Endometrial microvascular endothelial cells (primary cell): Measurements from ENCODE around the gene ADAMTS17. TPM values are rescaled to one million over a fixed set of nuclear protein-coding genes. Genes with fewer than 3 reads are reported as not detected.

ENCODE experiments used
- in situ Hi-C: cut with HindIII; loops from 2 replicates; pipeline ENCODE4 v1.10.0; 2017; ENCODE audit warnings: low sequenced_read_pairs, low pct_unique_long_range_greater_than_20kb; ENCODE audit errors: inconsistent ontology term
- total RNA-seq: library from RNA; depleted of rRNA; stranded (reverse); fragments of >200 nt; gene quantifications from one replicate; pipeline ENCODE4 v1.2.3, GENCODE V29; 2015; ENCODE audit errors: inconsistent ontology term

ADAMTS17 gene
- total RNA-seq, 1 donor from 2014 or later, result not detected

GRCh38 chr15:100034191-100034590 lies 307.6 kb downstream of the ADAMTS17 start:
- in situ Hi-C loops, result no loop called here

GRCh38 chr15:100033140-100033857 lies 308.5 kb downstream of the ADAMTS17 start:
- in situ Hi-C loops, result no loop called here

- in situ Hi-C loops, result no loop called here
Measured at GRCh38 chr15:100032358-100033085, 309.3 kb downstream of the ADAMTS17 start.

- in situ Hi-C loops, result no loop called here
Measured at GRCh38 chr15:100031665-100032357, 310.0 kb downstream of the ADAMTS17 start.

GRCh38 chr15:100030586-100031229 lies 311.1 kb downstream of the ADAMTS17 start:
- in situ Hi-C loops, result no loop called here

GRCh38 chr15:100029868-100030479 lies 311.8 kb downstream of the ADAMTS17 start:
- in situ Hi-C loops, result no loop called here

- in situ Hi-C loops, result no loop called here
Measured at GRCh38 chr15:100029045-100029444, 312.7 kb downstream of the ADAMTS17 start.

- in situ Hi-C loops, result no loop called here
Measured at GRCh38 chr15:100026041-100026440, 315.7 kb downstream of the ADAMTS17 start.

GRCh38 chr15:100022806-100023205 lies 319.0 kb downstream of the ADAMTS17 start:
- in situ Hi-C loops, result no loop called here

GRCh38 chr15:100022391-100022790 lies 319.4 kb downstream of the ADAMTS17 start:
- in situ Hi-C loops, result no loop called here

GRCh38 chr15:100021653-100022052 lies 320.1 kb downstream of the ADAMTS17 start:
- in situ Hi-C loops, result no loop called here

- in situ Hi-C loops, result no loop called here
Measured at GRCh38 chr15:100020614-100021013, 321.2 kb downstream of the ADAMTS17 start.

- in situ Hi-C loops, result no loop called here
Measured at GRCh38 chr15:100020189-100020588, 321.6 kb downstream of the ADAMTS17 start.

GRCh38 chr15:100019601-100020000 lies 322.2 kb downstream of the ADAMTS17 start:
- in situ Hi-C loops, result no loop called here

- in situ Hi-C loops, result no loop called here
Measured at GRCh38 chr15:100018191-100018590, 323.6 kb downstream of the ADAMTS17 start.

- in situ Hi-C loops, result no loop called here
Measured at GRCh38 chr15:100017140-100017539, 324.6 kb downstream of the ADAMTS17 start.

- in situ Hi-C loops, result no loop called here
Measured at GRCh38 chr15:100016632-100017031, 325.1 kb downstream of the ADAMTS17 start.

GRCh38 chr15:100011235-100011634 lies 330.5 kb downstream of the ADAMTS17 start:
- in situ Hi-C loops, result no loop called here

GRCh38 chr15:100009372-100009771 lies 332.4 kb downstream of the ADAMTS17 start:
- in situ Hi-C loops, result no loop called here
